HCT116 (cell line): ENCODE measurements around the gene FNDC5. TPM values are rescaled to one million over a fixed set of nuclear protein-coding genes. Genes with fewer than 3 reads are reported as not detected.

Source experiments
- ATAC-seq: fragments of 200-7000 bp; cut with Tn5 transposase; 2 replicates; pipeline ENCODE4 v1.9.1; 2020; ENCODE audit warnings: mild to moderate bottlenecking, moderate library complexity
- BruUV-seq: library from RNA; stranded (reverse); fragments of 400-500 nt; replicated peaks from 2 replicates; lab custom pipeline; 2021; lab: Mats Ljungman, UMichigan
- CTCF ChIA-PET: fragments of 300-600 bp; sonication (Branson Sonifier 250); formaldehyde crosslinking; loops from one replicate; lab custom pipeline; 2021; ENCODE audit warnings: antibody characterized with exemption; lab: Charles Lee
- POLR2A ChIA-PET: fragments of 300-600, 350-600 bp; sonication (Branson Sonifier 250); formaldehyde crosslinking; loops from one replicate; lab custom pipeline; 2021; ENCODE audit warnings: antibody characterized with exemption; lab: Charles Lee
- RAD21 ChIA-PET, 2 experiments: fragments of 300-600 bp; sonication (Branson Sonifier 250); formaldehyde crosslinking; loops; one replicate each; lab custom pipeline; 2023; ENCODE audit warnings: low total read pairs in 2 of 2; ENCODE audit not compliant: uncharacterized antibody in 2 of 2, unreplicated experiment in 2 of 2, low non-redundant PET in 1 of 2; lab: Charles Lee
- DNase-seq: peaks from one replicate; pipeline ENCODE4 v3.0.0-alpha.2; 2010; ENCODE audit warnings: low read depth, low spot score
- H2AFZ ChIP-seq: fragments of 200-600 bp; shearing (Covaris generic), sonication (generic); 2 replicates; pipeline ENCODE4 v1.6.1; 2017; ENCODE audit warnings: low read depth, mixed run types, mixed read lengths, antibody characterized with exemption, low read length; ENCODE audit not compliant: poor library complexity, severe bottlenecking
- H3K27ac ChIP-seq: 2 replicates; pipeline ENCODE4 v1.5.1; 2012; ENCODE audit warnings: low read depth, low read length
- H3K27me3 ChIP-seq: fragments of 200-600 bp; sonication (generic); 2 replicates; pipeline ENCODE4 v1.6.1; 2016; ENCODE audit warnings: mixed run types, low read length, mixed read lengths; ENCODE audit not compliant: insufficient read depth
- H3K36me3 ChIP-seq, 2 experiments: fragments of 200-500 bp in 1 of 2; fragments of 200-600 bp in 1 of 2; sonication (Bioruptor generic) in 1 of 2; sonication (generic) in 1 of 2; 2 replicates each; pipeline versions ENCODE4 v1.5.1 to v1.6.1; 2014 to 2016; ENCODE audit warnings: low read length in 2 of 2, inconsistent platforms in 1 of 2, mixed read lengths in 1 of 2, mixed run types in 1 of 2; ENCODE audit not compliant: insufficient read depth in 2 of 2, control insufficient read depth in 1 of 2
- H3K4me1 ChIP-seq, 2 experiments: fragments of 200-600 bp in 1 of 2; sonication (generic) in 1 of 2; 2 replicates each; pipeline versions ENCODE4 v1.5.1 to v1.6.1; 2012 to 2017; ENCODE audit warnings: low read length in 2 of 2, inconsistent platforms in 1 of 2, mild to moderate bottlenecking in 1 of 2, mixed read lengths in 1 of 2, mixed run types in 1 of 2, moderate library complexity in 1 of 2; ENCODE audit not compliant: insufficient read depth in 2 of 2, control insufficient read depth in 1 of 2
- H3K4me2 ChIP-seq: fragments of 200-600 bp; sonication (generic); 2 replicates; pipeline ENCODE4 v1.6.1; 2017; ENCODE audit warnings: mixed run types, low read length, mixed read lengths
- H3K4me3 ChIP-seq, 2 experiments: fragments of 200-600 bp in 1 of 2; sonication (generic) in 1 of 2; replicated peaks in 1 of 2; 2 replicates each; pipeline ENCODE4 v1.5.1; 2011 to 2016; ENCODE audit warnings: low read length in 2 of 2, control low read depth in 1 of 2, low read depth in 1 of 2, mild to moderate bottlenecking in 1 of 2, mixed read lengths in 1 of 2, mixed run types in 1 of 2
- H3K79me2 ChIP-seq: fragments of 200-600 bp; sonication (generic); 2 replicates; pipeline ENCODE4 v1.6.1; 2017; ENCODE audit warnings: mild to moderate bottlenecking, mixed run types, low read length, moderate library complexity, mixed read lengths; ENCODE audit not compliant: insufficient read depth
- H3K9ac ChIP-seq: fragments of 200-600 bp; sonication (generic); 2 replicates; pipeline ENCODE4 v1.6.1; 2016; ENCODE audit warnings: low read length, mixed read lengths
- H3K9me2 ChIP-seq: fragments of 200-600 bp; sonication (generic), shearing (Covaris generic); 2 replicates; pipeline ENCODE4 v1.6.1; 2017; ENCODE audit warnings: mixed run types, mild to moderate bottlenecking, moderate library complexity; ENCODE audit not compliant: insufficient read depth
- H3K9me3 ChIP-seq, 2 experiments: fragments of 200-500 bp in 1 of 2; fragments of 200-600 bp in 1 of 2; sonication (Bioruptor generic) in 1 of 2; sonication (generic) in 1 of 2; 2 replicates each; pipeline ENCODE4 v1.6.1; 2014 to 2017; ENCODE audit warnings: low read length in 2 of 2, mixed read lengths in 2 of 2, inconsistent platforms in 1 of 2, low read depth in 1 of 2, mild to moderate bottlenecking in 1 of 2, mixed run types in 1 of 2, moderate library complexity in 1 of 2; ENCODE audit not compliant: control insufficient read depth in 1 of 2, insufficient read depth in 1 of 2
- H4K20me1 ChIP-seq: fragments of 200-600 bp; sonication (generic), shearing (Covaris generic); 2 replicates; pipeline ENCODE4 v1.6.1; 2017; ENCODE audit warnings: mixed run types, mild to moderate bottlenecking, moderate library complexity; ENCODE audit not compliant: insufficient read depth
- CBX3 ChIP-seq: IDR thresholded peaks from 2 replicates; pipeline ENCODE4 v1.6.1; 2012; ENCODE audit warnings: low read depth
- CEBPB ChIP-seq: IDR thresholded peaks from 2 replicates; pipeline ENCODE4 v1.6.1; 2012; ENCODE audit warnings: low read depth
- EGR1 ChIP-seq: IDR thresholded peaks from 2 replicates; pipeline ENCODE4 v1.6.1; 2012; ENCODE audit warnings: low read depth
- EZH2phosphoT487 ChIP-seq: fragments of 200-600 bp; IDR thresholded peaks from 2 replicates; pipeline ENCODE4 v1.6.1; 2018; ENCODE audit warnings: antibody characterized with exemption, borderline replicate concordance
- POLR2A ChIP-seq: IDR thresholded peaks from 2 replicates; pipeline ENCODE4 v1.7.0; 2011; ENCODE audit warnings: borderline replicate concordance; ENCODE audit not compliant: insufficient read depth, insufficient read length; ENCODE audit errors: extremely low read depth
- RAD21 ChIP-seq: IDR thresholded peaks from 2 replicates; pipeline ENCODE4 v1.6.1; 2012; ENCODE audit warnings: low read depth, mild to moderate bottlenecking
- SIN3A ChIP-seq: IDR thresholded peaks from 2 replicates; pipeline ENCODE4 v1.6.1; 2012; ENCODE audit warnings: low read depth
- ZFX ChIP-seq: fragments of 450-650 bp; IDR thresholded peaks from 2 replicates; pipeline ENCODE4 v1.6.1; 2017
- intact Hi-C: fragments of 100-400 bp; cut with micrococcal nuclease; formaldehyde crosslinking; loops from 2 replicates; pipeline ENCODE4 v1.10.0; 2022
- total RNA-seq: library from RNA; stranded (reverse); gene quantifications from one replicate; pipeline ENCODE4 v1.2.1, GENCODE V29; 2021; ENCODE audit not compliant: unreplicated experiment
- TF ChIP-seq, protein P1 (sequence below): IDR thresholded peaks from 2 replicates; pipeline ENCODE4 v1.6.1; 2012
- TF ChIP-seq, protein P2 (sequence below): IDR thresholded peaks from 2 replicates; pipeline ENCODE4 v1.6.1; 2011; ENCODE audit warnings: mild to moderate bottlenecking, low read length, moderate library complexity; ENCODE audit not compliant: insufficient replicate concordance; ENCODE audit errors: extremely low read depth

Gene FNDC5
- total RNA-seq, 1 experiment from 2014 or later = not detected

- Histone ChIP-seq H3K9me3 (no peaks in the 10 kb centered on the region), H3K4me3 (no peak overlapping the region), H3K9ac (no peak overlapping the region), H2AFZ (no peak overlapping the region), H3K4me1 (peaks cover 2 to 11% of the 10 kb centered on the region in 2 experiments; a peak in 2 of 4 replicates), H3K27me3 (no peaks in the 10 kb centered on the region), H3K9me2 (no peaks in the 10 kb centered on the region), H3K36me3 (no peaks in the 10 kb centered on the region), H3K27ac (no peak overlapping the region), H3K79me2 (no peaks in the 10 kb centered on the region), H3K4me2 (no peak overlapping the region), H4K20me1 (no peaks in the 10 kb centered on the region)
- intact Hi-C loops = loop anchor here (2.0 kb wide), 2 partner anchors 351 to 471 kb away; no protein-coding TSS in a partner anchor
- no peak for DNase-seq
- ChIA-PET RAD21 (interaction anchor here in 1 of 2 experiments (0.6 kb wide), 1 partner anchor 82 kb away, joined by 5 read pairs; no protein-coding TSS in a partner anchor), CTCF (interaction anchor here (1.0 to 1.7 kb wide), 3 partner anchors 160 to 352 kb away, joined by 3 to 9 read pairs (median 3); no protein-coding TSS in a partner anchor), POLR2A (no interaction called here)
- BruUV-seq = no TSS peak
- ATAC-seq = no peak
- TF ChIP-seq ZFX (no peak), RAD21 (no peak), POLR2A (no peak), CEBPB (no peak), SIN3A (no peak), CBX3 (no peak), EGR1 (no peak)
- TF ChIP-seq, protein P1, sequence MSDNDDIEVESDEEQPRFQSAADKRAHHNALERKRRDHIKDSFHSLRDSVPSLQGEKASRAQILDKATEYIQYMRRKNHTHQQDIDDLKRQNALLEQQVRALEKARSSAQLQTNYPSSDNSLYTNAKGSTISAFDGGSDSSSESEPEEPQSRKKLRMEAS = no peak
These were observed 1.4 kb upstream of the FNDC5 start for GRCh38 chr1:32872192-32872460.

GRCh38 chr1:32871364-32872191 lies 866 bp upstream of the FNDC5 start:
- H4K20me1 ChIP-seq = no peaks in the 10 kb centered on the region
- no TSS peak for BruUV-seq
- DNase-seq (no peak), ATAC-seq (no peak)
- TF ChIP-seq, protein P2, sequence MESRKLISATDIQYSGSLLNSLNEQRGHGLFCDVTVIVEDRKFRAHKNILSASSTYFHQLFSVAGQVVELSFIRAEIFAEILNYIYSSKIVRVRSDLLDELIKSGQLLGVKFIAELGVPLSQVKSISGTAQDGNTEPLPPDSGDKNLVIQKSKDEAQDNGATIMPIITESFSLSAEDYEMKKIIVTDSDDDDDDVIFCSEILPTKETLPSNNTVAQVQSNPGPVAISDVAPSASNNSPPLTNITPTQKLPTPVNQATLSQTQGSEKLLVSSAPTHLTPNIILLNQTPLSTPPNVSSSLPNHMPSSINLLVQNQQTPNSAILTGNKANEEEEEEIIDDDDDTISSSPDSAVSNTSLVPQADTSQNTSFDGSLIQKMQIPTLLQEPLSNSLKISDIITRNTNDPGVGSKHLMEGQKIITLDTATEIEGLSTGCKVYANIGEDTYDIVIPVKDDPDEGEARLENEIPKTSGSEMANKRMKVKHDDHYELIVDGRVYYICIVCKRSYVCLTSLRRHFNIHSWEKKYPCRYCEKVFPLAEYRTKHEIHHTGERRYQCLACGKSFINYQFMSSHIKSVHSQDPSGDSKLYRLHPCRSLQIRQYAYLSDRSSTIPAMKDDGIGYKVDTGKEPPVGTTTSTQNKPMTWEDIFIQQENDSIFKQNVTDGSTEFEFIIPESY = no peak
- TF ChIP-seq EZH2phosphoT487 = no peak
- H3K4me1 ChIP-seq = peaks cover 2 to 7% of the 10 kb centered on the region in 2 experiments; a peak in 2 of 4 replicates
- H3K36me3 ChIP-seq = no peaks in the 10 kb centered on the region
- H3K9me3 ChIP-seq = no peaks in the 10 kb centered on the region
- H3K27me3 ChIP-seq = no peaks in the 10 kb centered on the region
- H2AFZ ChIP-seq = no peak overlapping the region
- no peaks in the 10 kb centered on the region for H3K79me2 ChIP-seq
- POLR2A ChIA-PET = no interaction called here
- no peak overlapping the region for H3K4me3 ChIP-seq
- no peak overlapping the region for H3K27ac ChIP-seq
- RAD21 ChIA-PET = no interaction called here
- intact Hi-C loops = loop anchor here (2.0 kb wide), 2 partner anchors 351 to 471 kb away; no protein-coding TSS in a partner anchor
- no peak overlapping the region for H3K4me2 ChIP-seq
- no peaks in the 10 kb centered on the region for H3K9me2 ChIP-seq
- CTCF ChIA-PET = interaction anchor here (1.0 to 1.7 kb wide), 3 partner anchors 22 to 351 kb away, joined by 3 to 9 read pairs (median 3); no protein-coding TSS in a partner anchor
- no peak overlapping the region for H3K9ac ChIP-seq
